ENCODE results near the gene SIRPA. TPM values are rescaled to one million over a fixed set of nuclear protein-coding genes. Genes with fewer than 3 reads are reported as not detected.

Gene SIRPA
- total RNA-seq, 1 experiment from 2014 or later, result 6.0 TPM

- Histone ChIP-seq H4K8ac (replicated peaks; ENCODE audit: insufficient read length, low read depth, low read length) (no peak overlapping the region), H2AK5ac (ENCODE audit: insufficient read length, low read length) (no peak overlapping the region), H2BK20ac (ENCODE audit: low read depth, low read length, poor library complexity, severe bottlenecking) (no peak overlapping the region), H3K27ac (ENCODE audit: insufficient read length, low read depth, low read length) (no peak overlapping the region), H3K9me3 (ENCODE audit: control insufficient read depth, low read depth, low read length) (no peaks in the 10 kb centered on the region), H3K4ac (ENCODE audit: low read depth, low read length) (no peak overlapping the region), H3K56ac (ENCODE audit: insufficient read length, low read depth, low read length) (no peak overlapping the region), H3K4me2 (ENCODE audit: insufficient read depth, insufficient read length, low read length) (no peak overlapping the region), H3K79me2 (ENCODE audit: insufficient read depth, low read length) (no peaks in the 10 kb centered on the region), H3K4me1 (ENCODE audit: insufficient read depth, low read length) (no peaks in the 10 kb centered on the region), H4K20me1 (ENCODE audit: control insufficient read depth, insufficient read depth, insufficient read length) (no peaks in the 10 kb centered on the region), H2BK15ac (ENCODE audit: low read depth, low read length) (no peak overlapping the region), H3K18ac (ENCODE audit: insufficient read length, low read depth, low read length) (no peak overlapping the region), H4K5ac (ENCODE audit: insufficient read length, low read depth, low read length) (no peak overlapping the region), H3K27me3 (ENCODE audit: insufficient read depth, low read length) (no peaks in the 10 kb centered on the region), H2BK5ac (ENCODE audit: insufficient read length, low read length) (no peak overlapping the region), H2AFZ (ENCODE audit: low read length) (no peak overlapping the region), H3K23me2 (ENCODE audit: insufficient read length, low read depth, low read length, poor library complexity, severe bottlenecking) (no peaks in the 10 kb centered on the region), H3K23ac (ENCODE audit: insufficient read length, low read depth, low read length) (no peak overlapping the region), H4K91ac (ENCODE audit: insufficient read length, low read depth, low read length) (no peak overlapping the region), H3T11ph (ENCODE audit: low read length) (no peak overlapping the region), H3K14ac (ENCODE audit: insufficient read depth, low read length) (no peak overlapping the region), H2BK120ac (ENCODE audit: low read depth, low read length, poor library complexity, severe bottlenecking) (no peak overlapping the region), H2BK12ac (ENCODE audit: insufficient read length, low read depth, low read length) (no peak overlapping the region), H3K79me1 (ENCODE audit: insufficient read depth, low read depth, low read length, poor library complexity, severe bottlenecking) (no peaks in the 10 kb centered on the region), H3K9ac (ENCODE audit: extremely low read depth, insufficient read length, low read length) (no peak overlapping the region)
- Mint-ChIP-seq H3K4me3 (no peak overlapping the region), H3K27ac (no peak overlapping the region), H3K4me1 (peaks cover under 1 to 11% of the 10 kb centered on the region in 2 experiments; a peak in 3 of 4 replicates), H3K9me3 (no peaks in the 10 kb centered on the region), H3K27me3 (ENCODE audit: low read depth) (peaks cover 36% of the 10 kb centered on the region), H3K36me3 (ENCODE audit: insufficient read depth in 1 of 3, low read depth in 3 of 3) (peaks cover 2 to 10% (median 6%) of the 10 kb centered on the region in 3 experiments; a peak in 5 of 7 replicates)
- TF ChIP-seq CTCF (conservative IDR thresholded peaks at IDR 0.05), result no peak
- no CpG with 5 or more reads among the region's 5 CpGs for WGBS (ENCODE audit: extremely low coverage, insufficient read length, low lambda C conversion rate)
- DNase-seq, result no peak
Observed at GRCh38 chr20:1940581-1940980, 45.4 kb downstream of the SIRPA start.

Measured in H9 (cell line).